ENCODE measurements around the gene PDE6G. TPM values are rescaled to one million over a fixed set of nuclear protein-coding genes. Genes with fewer than 3 reads are reported as not detected.

The PDE6G gene
- total and polyA plus RNA-seq, 2 of the 13 experiments (the other 11 are each of a cell fraction or from before 2014, with no cell fraction given): 1.4 to 6.7 TPM

- CTCF ChIA-PET (ENCODE audit: low intra/inter-chr PET ratio, low total read pairs): no interaction called here
- Histone ChIP-seq H3K9ac (ENCODE audit: insufficient read depth, low read depth, low read length) (no peak overlapping the region), H2AFZ (ENCODE audit: low read length) (no peak overlapping the region), H3K27me3 (ENCODE audit: control insufficient read depth in 1 of 2, insufficient read depth in 2 of 2, low read length in 2 of 2) (no peaks in the 10 kb centered on the region; a peak in 1 of 5 replicates), H3K27ac (ENCODE audit: extremely low read length, insufficient read depth, low read length) (no peak overlapping the region), H3K4me2 (ENCODE audit: low read depth, low read length) (no peak overlapping the region), H3K9me3 (ENCODE audit: low read length) (no peaks in the 10 kb centered on the region), H3K36me3 (replicated peaks in 1 of 2; ENCODE audit: control insufficient read depth in 1 of 2, insufficient read depth in 2 of 2, low read length in 2 of 2) (peaks cover 79 to 97% of the 10 kb centered on the region in 2 experiments), H4K20me1 (ENCODE audit: insufficient read depth, low read length) (no peaks in the 10 kb centered on the region), H3K4me3 (replicated peaks in 1 of 3; ENCODE audit: insufficient read depth in 1 of 3, low read depth in 2 of 3, low read length in 3 of 3) (no peak overlapping the region), H3K79me2 (ENCODE audit: insufficient read depth, low read length) (no peaks in the 10 kb centered on the region), H3K4me1 (ENCODE audit: insufficient read depth, low read length) (no peaks in the 10 kb centered on the region)
- intact Hi-C loops (cut with micrococcal nuclease; ENCODE audit: unreplicated experiment): no loop called here
- in situ Hi-C loops (cut with HindIII; ENCODE audit: extremely low pct_ligation_motif_present, low pct_unique_long_range_greater_than_20kb): no loop called here
- WGBS (ENCODE audit: low lambda C conversion rate): 96% methylated on average over 14 of the region's 18 CpGs
- no peak for DNase-seq (ENCODE audit: low spot score)
- no peak for TF ChIP-seq ZNF180 (CRISPR knock-in tag; IDR thresholded peaks at IDR 0.05; ENCODE audit: borderline replicate concordance, low read depth)
- TF ChIP-seq ZNF333 (CRISPR knock-in tag; IDR thresholded peaks at IDR 0.05; ENCODE audit: borderline replicate concordance): no peak
- ATAC-seq: no peak
- POLR2A ChIA-PET: no interaction called here
- FAIRE-seq: no peak
- no TSS peak for BruUV-seq (replicated peaks)
Observed at GRCh38 chr17:81691196-81691595, 34.9 kb upstream of the PDE6G start.

GRCh38 chr17:81690549-81690948 is 34.2 kb upstream of the PDE6G start:
- in situ Hi-C loops (cut with HindIII; ENCODE audit: extremely low pct_ligation_motif_present, low pct_unique_long_range_greater_than_20kb): no loop called here
- H3K27me3 ChIP-seq (ENCODE audit: control insufficient read depth in 1 of 2, insufficient read depth in 2 of 2, low read length in 2 of 2): no peaks in the 10 kb centered on the region; a peak in 1 of 5 replicates
- ChIA-PET POLR2A (no interaction called here), CTCF (ENCODE audit: low intra/inter-chr PET ratio, low total read pairs) (no interaction called here)
- H3K36me3 ChIP-seq (replicated peaks in 1 of 2; ENCODE audit: control insufficient read depth in 1 of 2, insufficient read depth in 2 of 2, low read length in 2 of 2): peaks cover 75 to 97% of the 10 kb centered on the region in 2 experiments
- no peak overlapping the region for H3K27ac ChIP-seq (ENCODE audit: extremely low read length, insufficient read depth, low read length)
- no peaks in the 10 kb centered on the region for H3K9me3 ChIP-seq (ENCODE audit: low read length)
- no peaks in the 10 kb centered on the region for H4K20me1 ChIP-seq (ENCODE audit: insufficient read depth, low read length)
- no peak for ATAC-seq
- H3K79me2 ChIP-seq (ENCODE audit: insufficient read depth, low read length): peaks cover 5% of the 10 kb centered on the region
- no peak for DNase-seq (ENCODE audit: low spot score)
- no peak overlapping the region for H2AFZ ChIP-seq (ENCODE audit: low read length)
- FAIRE-seq: no peak
- intact Hi-C loops (cut with micrococcal nuclease; ENCODE audit: unreplicated experiment): no loop called here
- no peak for TF ChIP-seq TSC22D2 (CRISPR knock-in tag; IDR thresholded peaks at IDR 0.05; ENCODE audit: borderline replicate concordance)
- peak; percentile 14; the same call in 1 of the 2 replicates for TF ChIP-seq RBFOX2 (IDR thresholded peaks at IDR 0.05; ENCODE audit: low read depth, low read length)
- no peak overlapping the region for H3K4me3 ChIP-seq (replicated peaks in 1 of 3; ENCODE audit: insufficient read depth in 1 of 3, low read depth in 2 of 3, low read length in 3 of 3)
- peaks cover 4% of the 10 kb centered on the region for H3K4me1 ChIP-seq (ENCODE audit: insufficient read depth, low read length)
- no TSS peak for BruUV-seq (replicated peaks)
- no peak overlapping the region for H3K9ac ChIP-seq (ENCODE audit: insufficient read depth, low read depth, low read length)
- H3K4me2 ChIP-seq (ENCODE audit: low read depth, low read length): no peak overlapping the region
- 96% methylated on average over 17 of the region's 17 CpGs for WGBS (ENCODE audit: low lambda C conversion rate)
